GM18519 (cell line): ENCODE measurements around the gene PLA2G4D.

ENCODE experiments used
- ATAC-seq: cut with Tn5 transposase; IDR thresholded peaks from one replicate; pipeline ENCODE4 v1.9.1; 2021; ENCODE audit warnings: mild to moderate bottlenecking, moderate library complexity; ENCODE audit not compliant: unreplicated experiment, low FRiP score

PLA2G4D gene

GRCh38 chr15:42128476-42128875, 34.1 kb upstream of the PLA2G4D start:
- no peak for ATAC-seq

GRCh38 chr15:42123546-42123945, 29.2 kb upstream of the PLA2G4D start:
- ATAC-seq: no peak

- ATAC-seq: no peak
These were observed 27.3 kb upstream of the PLA2G4D start for GRCh38 chr15:42121682-42122081.

- no peak for ATAC-seq
These were observed 26.7 kb upstream of the PLA2G4D start for GRCh38 chr15:42121021-42121420.

- no peak for ATAC-seq
These were observed 25.9 kb upstream of the PLA2G4D start for GRCh38 chr15:42120285-42120684.

GRCh38 chr15:42119446-42119760, 25.0 kb upstream of the PLA2G4D start:
- ATAC-seq: no peak

GRCh38 chr15:42118650-42119445, 24.5 kb upstream of the PLA2G4D start:
- no peak for ATAC-seq

GRCh38 chr15:42111924-42112323, 17.6 kb upstream of the PLA2G4D start:
- no peak for ATAC-seq

GRCh38 chr15:42110367-42110766, 16.0 kb upstream of the PLA2G4D start:
- ATAC-seq: no peak

GRCh38 chr15:42108806-42109205, 14.4 kb upstream of the PLA2G4D start:
- no peak for ATAC-seq

GRCh38 chr15:42108189-42108588, 13.8 kb upstream of the PLA2G4D start:
- ATAC-seq: no peak

GRCh38 chr15:42107473-42107872, 13.1 kb upstream of the PLA2G4D start:
- no peak for ATAC-seq

GRCh38 chr15:42106288-42106687, 11.9 kb upstream of the PLA2G4D start:
- ATAC-seq: no peak

- ATAC-seq: no peak
These were observed 9.9 kb upstream of the PLA2G4D start for GRCh38 chr15:42104095-42104891.

- ATAC-seq: no peak
These were observed 8.4 kb upstream of the PLA2G4D start for GRCh38 chr15:42102646-42103235.

GRCh38 chr15:42101861-42102260, 7.5 kb upstream of the PLA2G4D start:
- ATAC-seq: no peak

- ATAC-seq: no peak
These were observed 5.8 kb upstream of the PLA2G4D start for GRCh38 chr15:42100021-42100800.

GRCh38 chr15:42097018-42097417, 2.7 kb upstream of the PLA2G4D start:
- no peak for ATAC-seq

- ATAC-seq: no peak
These were observed 396 bp downstream of the PLA2G4D start for GRCh38 chr15:42093966-42094365.

GRCh38 chr15:42092398-42093318, 1.7 kb downstream of the PLA2G4D start:
- no peak for ATAC-seq
